ENCODE data around the gene CFAP54.

DNA sequence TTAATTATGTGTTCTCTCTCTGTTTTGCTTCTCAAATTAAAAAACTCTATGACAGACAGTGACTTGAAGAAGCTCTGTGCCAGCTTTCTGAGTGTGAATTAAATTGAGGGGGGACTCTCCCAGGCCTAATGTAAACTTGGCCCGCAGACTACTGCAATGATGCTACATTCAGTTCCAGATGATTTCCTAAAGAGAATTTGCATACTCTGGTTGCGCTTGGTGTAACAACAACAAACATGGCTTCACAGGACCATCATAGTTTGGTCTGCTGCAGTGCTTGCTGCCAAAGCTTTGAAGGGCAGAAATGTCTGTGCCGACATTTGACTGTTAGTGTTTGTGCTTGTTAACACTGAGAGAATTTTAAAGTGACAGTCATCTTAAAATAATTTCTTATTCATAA, 25.0 kb downstream of the CFAP54 start:
- TF ChIP-seq, protein P1, sequence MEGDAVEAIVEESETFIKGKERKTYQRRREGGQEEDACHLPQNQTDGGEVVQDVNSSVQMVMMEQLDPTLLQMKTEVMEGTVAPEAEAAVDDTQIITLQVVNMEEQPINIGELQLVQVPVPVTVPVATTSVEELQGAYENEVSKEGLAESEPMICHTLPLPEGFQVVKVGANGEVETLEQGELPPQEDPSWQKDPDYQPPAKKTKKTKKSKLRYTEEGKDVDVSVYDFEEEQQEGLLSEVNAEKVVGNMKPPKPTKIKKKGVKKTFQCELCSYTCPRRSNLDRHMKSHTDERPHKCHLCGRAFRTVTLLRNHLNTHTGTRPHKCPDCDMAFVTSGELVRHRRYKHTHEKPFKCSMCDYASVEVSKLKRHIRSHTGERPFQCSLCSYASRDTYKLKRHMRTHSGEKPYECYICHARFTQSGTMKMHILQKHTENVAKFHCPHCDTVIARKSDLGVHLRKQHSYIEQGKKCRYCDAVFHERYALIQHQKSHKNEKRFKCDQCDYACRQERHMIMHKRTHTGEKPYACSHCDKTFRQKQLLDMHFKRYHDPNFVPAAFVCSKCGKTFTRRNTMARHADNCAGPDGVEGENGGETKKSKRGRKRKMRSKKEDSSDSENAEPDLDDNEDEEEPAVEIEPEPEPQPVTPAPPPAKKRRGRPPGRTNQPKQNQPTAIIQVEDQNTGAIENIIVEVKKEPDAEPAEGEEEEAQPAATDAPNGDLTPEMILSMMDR (IDR thresholded peaks at IDR 0.05): no peak
- TF ChIP-seq TCF7L2 (IDR thresholded peaks at IDR 0.05; ENCODE audit: low read depth, low read length): no peak
- TF ChIP-seq, protein P2, sequence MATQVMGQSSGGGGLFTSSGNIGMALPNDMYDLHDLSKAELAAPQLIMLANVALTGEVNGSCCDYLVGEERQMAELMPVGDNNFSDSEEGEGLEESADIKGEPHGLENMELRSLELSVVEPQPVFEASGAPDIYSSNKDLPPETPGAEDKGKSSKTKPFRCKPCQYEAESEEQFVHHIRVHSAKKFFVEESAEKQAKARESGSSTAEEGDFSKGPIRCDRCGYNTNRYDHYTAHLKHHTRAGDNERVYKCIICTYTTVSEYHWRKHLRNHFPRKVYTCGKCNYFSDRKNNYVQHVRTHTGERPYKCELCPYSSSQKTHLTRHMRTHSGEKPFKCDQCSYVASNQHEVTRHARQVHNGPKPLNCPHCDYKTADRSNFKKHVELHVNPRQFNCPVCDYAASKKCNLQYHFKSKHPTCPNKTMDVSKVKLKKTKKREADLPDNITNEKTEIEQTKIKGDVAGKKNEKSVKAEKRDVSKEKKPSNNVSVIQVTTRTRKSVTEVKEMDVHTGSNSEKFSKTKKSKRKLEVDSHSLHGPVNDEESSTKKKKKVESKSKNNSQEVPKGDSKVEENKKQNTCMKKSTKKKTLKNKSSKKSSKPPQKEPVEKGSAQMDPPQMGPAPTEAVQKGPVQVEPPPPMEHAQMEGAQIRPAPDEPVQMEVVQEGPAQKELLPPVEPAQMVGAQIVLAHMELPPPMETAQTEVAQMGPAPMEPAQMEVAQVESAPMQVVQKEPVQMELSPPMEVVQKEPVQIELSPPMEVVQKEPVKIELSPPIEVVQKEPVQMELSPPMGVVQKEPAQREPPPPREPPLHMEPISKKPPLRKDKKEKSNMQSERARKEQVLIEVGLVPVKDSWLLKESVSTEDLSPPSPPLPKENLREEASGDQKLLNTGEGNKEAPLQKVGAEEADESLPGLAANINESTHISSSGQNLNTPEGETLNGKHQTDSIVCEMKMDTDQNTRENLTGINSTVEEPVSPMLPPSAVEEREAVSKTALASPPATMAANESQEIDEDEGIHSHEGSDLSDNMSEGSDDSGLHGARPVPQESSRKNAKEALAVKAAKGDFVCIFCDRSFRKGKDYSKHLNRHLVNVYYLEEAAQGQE (IDR thresholded peaks at IDR 0.05; ENCODE audit: insufficient read depth in 1 of 2, low read depth in 2 of 2, low read length in 1 of 2): no peak
- no peak for TF ChIP-seq POLR2AphosphoS5 (IDR thresholded peaks at IDR 0.05; ENCODE audit: low read depth, low read length)
